ENCODE measurements around the gene TEX2. TPM values are rescaled to one million over a fixed set of nuclear protein-coding genes. Genes with fewer than 3 reads are reported as not detected.

TEX2 gene
- total RNA-seq, 2 experiments from 2014 or later, result 14.0 to 14.5 TPM

DNA sequence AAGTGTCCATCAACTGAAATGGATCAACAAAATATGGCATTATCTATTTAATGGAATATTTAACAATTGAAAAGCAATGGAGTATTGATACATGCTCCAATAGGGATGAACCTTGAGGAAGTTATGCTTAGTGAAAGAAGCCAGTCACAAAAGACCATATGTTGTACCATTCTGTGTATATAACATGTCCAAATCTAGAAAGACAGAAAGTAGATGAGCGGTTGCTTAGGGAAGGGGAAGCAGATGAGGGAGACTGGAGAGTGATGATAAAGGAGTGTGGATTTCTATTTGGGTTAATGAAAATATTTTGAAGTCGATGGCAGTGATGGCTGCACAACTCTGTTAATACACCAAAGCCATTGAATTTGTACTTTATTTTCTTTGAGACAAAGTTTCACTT, 124.6 kb downstream of the TEX2 start:
- intact Hi-C loops (cut with micrococcal nuclease), result no loop called here
- no peak overlapping the region for H3K4me3 Mint-ChIP-seq
- ATAC-seq (no peak), DNase-seq (no peak)
- H3K9me3 Mint-ChIP-seq, result no peaks in the 10 kb centered on the region
- ChIA-PET CTCF (interaction anchor here (12.9 kb wide), 1 partner anchor 110 kb away, joined by 419 read pairs; no protein-coding TSS in a partner anchor), POLR2A (interaction anchor here (1.2 kb wide), 1 partner anchor 8 kb away, joined by 3 read pairs; no protein-coding TSS in a partner anchor)
- H3K27me3 Mint-ChIP-seq, result no peaks in the 10 kb centered on the region
- TF ChIP-seq, protein P1, sequence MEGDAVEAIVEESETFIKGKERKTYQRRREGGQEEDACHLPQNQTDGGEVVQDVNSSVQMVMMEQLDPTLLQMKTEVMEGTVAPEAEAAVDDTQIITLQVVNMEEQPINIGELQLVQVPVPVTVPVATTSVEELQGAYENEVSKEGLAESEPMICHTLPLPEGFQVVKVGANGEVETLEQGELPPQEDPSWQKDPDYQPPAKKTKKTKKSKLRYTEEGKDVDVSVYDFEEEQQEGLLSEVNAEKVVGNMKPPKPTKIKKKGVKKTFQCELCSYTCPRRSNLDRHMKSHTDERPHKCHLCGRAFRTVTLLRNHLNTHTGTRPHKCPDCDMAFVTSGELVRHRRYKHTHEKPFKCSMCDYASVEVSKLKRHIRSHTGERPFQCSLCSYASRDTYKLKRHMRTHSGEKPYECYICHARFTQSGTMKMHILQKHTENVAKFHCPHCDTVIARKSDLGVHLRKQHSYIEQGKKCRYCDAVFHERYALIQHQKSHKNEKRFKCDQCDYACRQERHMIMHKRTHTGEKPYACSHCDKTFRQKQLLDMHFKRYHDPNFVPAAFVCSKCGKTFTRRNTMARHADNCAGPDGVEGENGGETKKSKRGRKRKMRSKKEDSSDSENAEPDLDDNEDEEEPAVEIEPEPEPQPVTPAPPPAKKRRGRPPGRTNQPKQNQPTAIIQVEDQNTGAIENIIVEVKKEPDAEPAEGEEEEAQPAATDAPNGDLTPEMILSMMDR (IDR thresholded peaks at IDR 0.05), result no peak
- H3K27ac Mint-ChIP-seq, result no peak overlapping the region
- no peaks in the 10 kb centered on the region for H3K36me3 Mint-ChIP-seq (ENCODE audit: low read depth)
- no peaks in the 10 kb centered on the region for H3K4me1 Mint-ChIP-seq (ENCODE audit: low read depth)

DNA sequence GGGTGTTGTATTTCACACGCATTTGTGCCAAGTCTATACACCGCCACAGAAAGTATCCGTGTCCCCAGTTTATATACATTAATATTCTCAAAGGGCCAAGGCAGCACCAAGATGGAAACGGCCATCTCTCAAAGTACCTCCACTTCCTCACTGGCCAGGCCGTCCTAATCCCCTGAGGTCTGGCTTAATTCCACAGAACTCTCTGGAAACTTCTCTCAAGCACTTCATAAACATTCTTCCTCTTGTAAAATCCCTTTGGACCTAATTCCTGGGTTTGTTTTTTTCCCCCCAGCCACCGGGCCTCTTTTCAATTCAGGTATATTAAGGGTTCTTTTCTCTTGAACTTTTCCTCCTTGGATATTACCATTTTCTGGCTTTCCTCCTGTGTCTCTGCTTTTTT, 128.1 kb downstream of the TEX2 start:
- peaks cover 21% of the 10 kb centered on the region for H3K4me1 Mint-ChIP-seq (ENCODE audit: low read depth)

DNA sequence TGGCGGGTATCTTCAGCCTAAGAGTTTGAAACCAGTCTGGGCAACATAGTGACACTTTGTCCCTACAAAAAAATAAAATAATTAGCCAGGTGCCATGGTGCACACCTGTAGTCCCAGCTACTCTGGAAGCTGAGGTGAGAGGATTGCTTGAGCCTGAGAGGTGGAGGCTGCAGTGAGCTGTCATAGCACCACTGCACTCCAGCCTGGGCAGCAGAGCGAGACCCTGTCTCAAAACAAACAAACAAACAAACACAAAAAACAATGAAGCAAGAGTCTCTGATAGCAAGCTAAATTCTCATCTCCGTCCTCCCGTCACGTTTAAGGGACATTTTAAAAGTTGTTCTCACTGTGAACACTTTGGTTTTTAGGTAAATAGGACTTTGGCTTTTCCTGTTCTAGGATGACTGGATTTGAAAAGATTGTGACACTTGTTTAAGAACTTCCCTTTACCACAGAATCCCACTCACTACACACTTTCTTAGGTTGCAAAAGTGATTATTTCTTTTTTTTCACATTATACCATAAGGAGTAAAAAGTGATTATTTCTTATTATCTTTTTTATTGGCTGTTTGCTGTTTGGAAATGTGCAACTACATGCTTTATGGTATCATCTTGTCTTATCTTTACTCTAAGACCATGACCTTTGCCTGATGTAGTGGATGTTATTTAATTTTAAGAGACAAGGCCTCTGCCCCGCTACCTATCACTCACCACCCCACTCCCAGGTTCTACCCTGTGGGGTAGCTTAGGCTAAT, 128.7 kb downstream of the TEX2 start:
- Mint-ChIP-seq H3K4me3 (no peak overlapping the region), H3K9me3 (no peaks in the 10 kb centered on the region), H3K27ac (no peak overlapping the region), H3K36me3 (ENCODE audit: low read depth) (no peaks in the 10 kb centered on the region), H3K4me1 (ENCODE audit: low read depth) (peaks cover 21% of the 10 kb centered on the region), H3K27me3 (no peaks in the 10 kb centered on the region)
- DNase-seq (no peak), ATAC-seq (no peak)
- ChIA-PET POLR2A (interaction anchor here (1.1 to 6.8 kb wide), 4 partner anchors 12 to 107 kb away, joined by 3 to 83 read pairs (median 10); no protein-coding TSS in a partner anchor), CTCF (interaction anchor here (0.6 to 12.9 kb wide), 67 partner anchors 9 to 322 kb away, joined by 3 to 419 read pairs (median 6); partner anchors contain the start of genes CD79B, CSHL1, GH1 and ICAM2)
- TF ChIP-seq, protein P1 (IDR thresholded peaks at IDR 0.05), result no peak
- intact Hi-C loops (cut with micrococcal nuclease), result loop anchor here (5.0 kb wide), 2 partner anchors 72 to 217 kb away; partner anchors contain the start of gene GH1

More for the DNA sequence above, 128.1 kb downstream of the TEX2 start:
- Mint-ChIP-seq H3K36me3 (ENCODE audit: low read depth) (no peaks in the 10 kb centered on the region), H3K4me3 (no peak overlapping the region), H3K9me3 (no peaks in the 10 kb centered on the region), H3K27ac (no peak overlapping the region), H3K27me3 (no peaks in the 10 kb centered on the region)
- POLR2A ChIA-PET, result interaction anchor here (2.5 kb wide), 1 partner anchor 11 kb away, joined by 14 read pairs; no protein-coding TSS in a partner anchor
- TF ChIP-seq, protein P1 (IDR thresholded peaks at IDR 0.05), result no peak
- intact Hi-C loops (cut with micrococcal nuclease), result loop anchor here (5.0 kb wide), 2 partner anchors 73 to 218 kb away; partner anchors contain the start of gene GH1
- CTCF ChIA-PET, result interaction anchor here (2.0 to 12.9 kb wide), 10 partner anchors 9 to 224 kb away, joined by 7 to 419 read pairs (median 28); partner anchors contain the start of gene CSHL1
- no peak for ATAC-seq
- no peak for DNase-seq

DNA sequence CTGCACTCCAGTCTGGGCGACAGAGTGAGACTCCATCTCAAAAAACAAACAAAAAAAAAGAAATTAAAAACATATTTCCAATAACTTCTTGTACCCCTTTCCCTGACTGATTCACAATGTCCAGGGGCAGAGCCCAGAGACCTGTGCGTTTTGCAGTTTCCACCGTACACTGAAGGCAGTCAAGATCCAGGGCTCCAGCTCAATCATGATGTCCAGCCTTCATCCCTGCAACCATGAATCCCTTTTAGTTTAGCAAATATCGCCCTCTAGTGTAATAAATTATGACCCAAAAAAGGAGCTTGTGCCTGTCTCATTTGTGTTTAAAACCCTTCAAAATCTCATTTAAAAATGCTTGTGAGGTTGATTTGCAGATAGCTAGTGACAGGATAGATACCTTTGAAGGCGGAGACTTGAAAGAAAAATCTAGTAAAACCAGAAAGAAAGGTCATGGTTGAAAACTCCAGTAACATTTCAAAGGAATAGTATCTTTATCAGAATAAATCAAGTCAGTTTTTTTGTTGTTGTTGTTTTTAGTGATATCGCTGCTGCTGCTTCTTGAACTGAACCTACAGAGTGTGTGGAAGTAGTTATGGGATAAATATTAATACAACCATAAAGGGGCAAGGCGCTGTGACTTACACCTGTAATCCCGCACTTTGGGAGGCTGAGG, 129.4 kb downstream of the TEX2 start:
- ChIA-PET POLR2A (interaction anchor here (0.5 to 6.8 kb wide), 6 partner anchors 13 to 125 kb away, joined by 3 to 83 read pairs (median 3); no protein-coding TSS in a partner anchor), CTCF (interaction anchor here (0.6 to 12.9 kb wide), 74 partner anchors 8 to 323 kb away, joined by 3 to 419 read pairs (median 6); partner anchors contain the start of genes CD79B, CSHL1, GH1 and ICAM2)
- no peaks in the 10 kb centered on the region for H3K9me3 Mint-ChIP-seq
- peak; percentile 33 for DNase-seq
- peaks cover 4% of the 10 kb centered on the region for H3K36me3 Mint-ChIP-seq (ENCODE audit: low read depth)
- peaks cover 24% of the 10 kb centered on the region for H3K4me1 Mint-ChIP-seq (ENCODE audit: low read depth)
- H3K4me3 Mint-ChIP-seq, result no peak overlapping the region
- H3K27me3 Mint-ChIP-seq, result no peaks in the 10 kb centered on the region
- ATAC-seq, result no peak
- intact Hi-C loops (cut with micrococcal nuclease), result loop anchor here (1.0 to 5.0 kb wide), 3 partner anchors 71 to 216 kb away; partner anchors contain the start of gene GH1
- TF ChIP-seq, protein P1 (IDR thresholded peaks at IDR 0.05), result peak; percentile 89
- no peak overlapping the region for H3K27ac Mint-ChIP-seq
